ENCODE data around the gene SCARF1. TPM values are rescaled to one million over a fixed set of nuclear protein-coding genes. Genes with fewer than 3 reads are reported as not detected.
A peak's percentile ranks its signal among the peaks of the same experiment; 100 is the strongest.

Gene SCARF1
- total and polyA plus RNA-seq, 5 donors from 2014 or later: 0.49 to 1.5 TPM; not detected in 3

DNA sequence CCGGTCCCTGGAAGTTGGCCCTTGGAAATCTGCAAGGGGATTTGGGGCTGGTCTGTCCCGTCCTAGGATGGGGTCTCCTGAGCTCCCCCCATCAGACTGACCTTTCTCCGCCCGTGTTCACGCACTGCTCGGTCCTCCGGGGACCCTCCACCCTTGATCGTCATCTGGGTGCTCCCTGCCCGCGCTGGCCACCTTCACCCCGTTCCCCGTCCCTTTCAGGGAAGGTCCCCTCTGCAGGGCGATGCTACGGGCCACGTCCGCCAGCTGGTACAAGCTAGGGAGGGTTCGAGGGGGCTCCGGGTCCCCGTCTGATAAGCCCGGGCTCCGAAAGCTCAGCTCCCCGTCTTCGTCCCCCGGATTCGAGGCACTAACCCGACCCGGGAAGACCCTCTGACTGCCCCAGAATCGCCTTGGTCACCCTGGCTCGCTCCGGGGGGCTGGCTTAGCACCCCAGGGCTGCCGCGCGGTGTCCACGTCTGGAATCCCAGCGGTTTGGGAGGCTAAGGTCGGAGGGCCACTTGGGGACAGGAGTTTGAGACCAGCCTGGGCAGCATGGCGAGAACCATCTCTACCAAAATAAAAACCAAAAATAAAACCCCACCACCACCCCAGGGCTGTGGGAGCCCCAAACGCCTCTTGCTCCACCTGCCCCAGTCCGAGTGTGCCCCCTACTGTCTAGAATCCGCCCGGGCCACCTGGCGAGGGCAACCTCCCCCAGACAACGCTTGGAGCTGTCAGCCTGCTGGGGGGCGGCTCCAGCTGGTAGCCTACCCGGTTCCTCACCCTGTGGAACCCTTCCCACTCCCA lies 15.8 kb downstream of the SCARF1 start:
- peaks cover 6% of the 10 kb centered on the region for H3K27me3 ChIP-seq (ENCODE audit: control insufficient read depth, insufficient read depth, low read length)
- peaks cover 5% of the 10 kb centered on the region for H3K36me3 Mint-ChIP-seq
- peaks cover 16% of the 10 kb centered on the region for H3K27me3 Mint-ChIP-seq
- H3K4me3 ChIP-seq (ENCODE audit: low read depth, low read length): peak overlapping the region; percentile 13
- peaks cover 0 to 28% (median 12%) of the 10 kb centered on the region in 4 donors for H3K4me1 Mint-ChIP-seq
- H3K9me3 ChIP-seq (ENCODE audit: control insufficient read depth in 2 of 2, low read length in 2 of 2): no peaks in the 10 kb centered on the region
- peak overlapping the region; percentile 85 for H3K27ac ChIP-seq (ENCODE audit: insufficient read depth, low read length, poor library complexity, severe bottlenecking)
- no peaks in the 10 kb centered on the region for H3K36me3 ChIP-seq (ENCODE audit: control insufficient read depth, insufficient read depth, low read length)
- DNase-seq (peak; percentile 60 to 82 (median 72)), ATAC-seq (ENCODE audit: low read depth in 2 of 2) (peak; percentile 16 to 29)
- peaks cover 29% of the 10 kb centered on the region for H3K4me1 ChIP-seq (ENCODE audit: control insufficient read depth, insufficient read depth, low read length, poor library complexity, severe bottlenecking)
- no peaks in the 10 kb centered on the region for H3K9me3 Mint-ChIP-seq
- peak overlapping the region; percentile 89 to 97 (median 92) for H3K4me3 Mint-ChIP-seq
- peak overlapping the region; percentile 73 to 93 (median 89) for H3K27ac Mint-ChIP-seq

DNA sequence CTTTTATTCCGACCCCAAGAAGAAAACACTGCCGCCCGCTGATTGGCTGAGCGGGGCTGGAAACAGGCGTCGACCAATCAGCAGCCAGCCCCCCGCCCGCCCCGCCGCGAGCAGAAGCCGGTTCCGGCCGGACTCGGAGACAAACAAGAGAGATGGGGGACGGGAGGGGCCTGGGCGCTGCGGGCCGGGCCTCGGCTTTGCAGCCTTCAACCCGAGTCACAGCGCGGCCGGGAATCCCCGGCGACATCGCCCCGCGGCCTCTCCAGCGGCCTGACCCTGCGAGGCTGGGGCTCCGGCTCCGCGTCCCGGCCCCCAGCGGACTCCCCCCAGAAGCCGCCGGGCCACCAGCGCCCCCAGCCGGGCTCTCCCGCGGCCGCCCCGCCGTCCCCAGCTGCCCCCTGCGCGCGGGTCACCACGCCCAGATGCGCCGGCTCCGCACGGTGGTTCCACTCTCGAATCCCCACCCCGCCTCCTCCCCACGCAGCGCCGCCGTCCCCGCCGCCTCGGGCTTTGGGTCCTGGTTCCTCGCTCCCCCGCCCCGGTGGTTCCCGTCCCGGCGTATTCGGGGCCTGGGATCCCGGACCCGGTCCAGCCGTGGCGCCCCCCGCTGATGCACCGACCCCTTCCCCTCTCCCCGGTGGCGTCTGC lies 16.6 kb downstream of the SCARF1 start:
- Histone ChIP-seq H3K27me3 (ENCODE audit: control insufficient read depth, insufficient read depth, low read length) (peaks cover 6% of the 10 kb centered on the region), H3K4me3 (ENCODE audit: low read depth, low read length) (peak overlapping the region; percentile 13), H3K36me3 (ENCODE audit: control insufficient read depth, insufficient read depth, low read length) (no peaks in the 10 kb centered on the region), H3K9me3 (ENCODE audit: control insufficient read depth in 2 of 2, low read length in 2 of 2) (no peaks in the 10 kb centered on the region), H3K4me1 (ENCODE audit: control insufficient read depth, insufficient read depth, low read length, poor library complexity, severe bottlenecking) (peaks cover 29% of the 10 kb centered on the region), H3K27ac (ENCODE audit: insufficient read depth, low read length, poor library complexity, severe bottlenecking) (peak overlapping the region; percentile 85)
- ATAC-seq (ENCODE audit: low read depth in 2 of 2) (peak; percentile 78 to 80), DNase-seq (peak; percentile 86 to 94 (median 89))
- H3K9me3 Mint-ChIP-seq: no peaks in the 10 kb centered on the region
- peaks cover 5% of the 10 kb centered on the region for H3K36me3 Mint-ChIP-seq
- peaks cover 16% of the 10 kb centered on the region for H3K27me3 Mint-ChIP-seq
- H3K4me3 Mint-ChIP-seq: peak overlapping the region; percentile 92 to 100 (median 96)
- peak overlapping the region; percentile 94 to 96 (median 95) for H3K27ac Mint-ChIP-seq
- peaks cover 0 to 28% (median 12%) of the 10 kb centered on the region in 4 donors for H3K4me1 Mint-ChIP-seq

DNA sequence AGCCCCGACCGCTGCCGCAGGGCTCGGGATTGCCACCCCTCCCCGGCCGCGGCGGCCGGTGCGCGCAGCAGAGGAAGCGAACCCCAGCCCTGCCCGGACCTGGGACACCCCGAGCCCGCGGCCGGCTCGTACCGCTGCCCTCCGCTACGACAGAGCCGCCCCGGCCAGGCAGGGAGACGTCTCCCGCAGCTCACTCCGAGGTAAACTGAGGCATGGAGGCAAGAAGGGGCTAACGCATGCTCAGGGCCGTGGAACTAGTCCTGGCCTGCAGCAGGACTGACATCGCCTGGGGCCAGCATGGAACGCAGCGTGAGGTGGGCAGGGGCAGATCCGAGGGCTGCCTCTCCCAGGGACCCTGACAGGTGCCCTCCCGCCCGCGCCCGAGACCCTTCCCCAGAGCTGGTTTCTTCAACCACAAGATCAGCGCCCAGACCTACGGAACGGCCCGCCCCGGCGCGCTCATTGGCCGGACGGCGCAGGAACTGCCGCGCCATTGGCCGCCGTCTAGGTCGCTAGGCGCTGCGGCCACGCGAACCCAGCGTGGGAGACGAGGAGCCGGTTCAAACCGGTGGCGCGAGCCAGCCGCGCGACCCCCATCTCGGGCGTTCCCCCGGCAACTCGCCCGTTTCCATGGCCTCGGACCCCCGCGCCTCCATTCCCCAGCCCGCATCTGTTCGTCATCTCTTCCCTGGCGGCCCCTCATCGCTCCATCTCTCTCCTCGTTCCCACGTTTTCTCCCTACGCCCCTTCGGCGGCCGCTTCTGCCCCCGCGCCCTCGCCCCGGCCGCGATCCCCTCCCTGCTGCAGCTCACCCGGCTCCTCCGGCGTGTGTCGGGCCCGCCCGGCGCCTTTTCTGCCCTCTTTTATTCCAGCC lies 17.3 kb downstream of the SCARF1 start, which contains the start of gene SLC43A2:
Gene SLC43A2 (minus strand): TSS at position 853 of the 874 bp plus-strand sequence. CDS start 960 bp downstream, outside the sequence.
- peaks cover 6% of the 10 kb centered on the region for H3K27me3 ChIP-seq (ENCODE audit: control insufficient read depth, insufficient read depth, low read length)
- Mint-ChIP-seq H3K9me3 (no peaks in the 10 kb centered on the region), H3K4me1 (peaks cover 0 to 28% (median 12%) of the 10 kb centered on the region in 4 donors), H3K4me3 (peak within 1 kb of the TSS; percentile 92 to 100 (median 96)), H3K27ac (peak within 1 kb of the TSS; percentile 94 to 96 (median 95)), H3K36me3 (peaks cover 5% of the 10 kb centered on the region), H3K27me3 (peaks cover 16% of the 10 kb centered on the region)
- no peaks in the 10 kb centered on the region for H3K9me3 ChIP-seq (ENCODE audit: control insufficient read depth in 2 of 2, low read length in 2 of 2)
- H3K4me1 ChIP-seq (ENCODE audit: control insufficient read depth, insufficient read depth, low read length, poor library complexity, severe bottlenecking): peaks cover 29% of the 10 kb centered on the region
- H3K4me3 ChIP-seq (ENCODE audit: low read depth, low read length): peak within 1 kb of the TSS; percentile 32
- ATAC-seq (ENCODE audit: low read depth in 2 of 2) (peak; percentile 74 to 77), DNase-seq (peak; percentile 66 to 87 (median 81))
- H3K36me3 ChIP-seq (ENCODE audit: control insufficient read depth, insufficient read depth, low read length): no peaks in the 10 kb centered on the region
- peak within 1 kb of the TSS; percentile 85 for H3K27ac ChIP-seq (ENCODE audit: insufficient read depth, low read length, poor library complexity, severe bottlenecking)

DNA sequence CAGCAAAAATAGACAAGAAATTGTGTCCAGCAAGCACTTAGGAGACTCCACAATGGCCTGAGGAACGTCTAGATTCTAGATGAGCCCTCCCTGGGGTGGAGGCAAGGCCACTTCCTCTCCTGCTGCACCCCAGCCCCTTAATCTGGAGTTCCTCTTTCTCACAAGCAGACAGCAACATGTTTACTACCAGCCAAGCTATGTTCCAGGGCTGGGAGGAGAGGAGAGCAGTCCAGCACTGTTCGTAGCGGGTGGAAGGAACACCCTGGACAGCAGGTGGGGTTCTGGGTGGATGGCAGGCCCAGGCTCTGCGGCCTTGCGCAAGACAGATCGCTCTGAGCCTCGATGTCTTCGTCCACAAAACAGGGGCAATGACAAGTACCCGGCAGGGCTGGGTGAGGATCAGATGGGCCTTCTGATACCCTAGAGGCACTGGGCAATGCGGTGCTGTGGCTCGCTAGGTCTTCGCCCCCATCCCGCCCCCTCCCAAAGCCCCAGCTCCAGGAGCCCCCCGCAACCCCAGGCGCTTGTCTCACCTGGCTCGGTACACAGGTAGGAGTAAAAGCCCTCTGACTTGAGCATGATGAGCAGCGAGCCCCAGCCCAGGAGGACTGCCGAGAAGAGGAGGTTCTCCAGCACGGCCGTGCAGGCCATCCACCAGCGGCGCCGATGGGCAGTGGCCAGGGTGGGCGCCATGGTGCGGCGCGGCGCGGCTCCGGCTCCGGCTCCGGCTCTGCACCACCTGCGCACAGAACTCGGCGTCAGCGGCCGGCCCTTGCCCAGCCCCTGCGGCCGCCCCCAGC lies 18.1 kb downstream of the SCARF1 start:
- Histone ChIP-seq H3K36me3 (ENCODE audit: control insufficient read depth, insufficient read depth, low read length) (no peaks in the 10 kb centered on the region), H3K27me3 (ENCODE audit: control insufficient read depth, insufficient read depth, low read length) (peaks cover 6% of the 10 kb centered on the region), H3K27ac (ENCODE audit: insufficient read depth, low read length, poor library complexity, severe bottlenecking) (no peak overlapping the region), H3K4me1 (ENCODE audit: control insufficient read depth, insufficient read depth, low read length, poor library complexity, severe bottlenecking) (peaks cover 29% of the 10 kb centered on the region), H3K4me3 (ENCODE audit: low read depth, low read length) (peak overlapping the region; percentile 52), H3K9me3 (ENCODE audit: control insufficient read depth in 2 of 2, low read length in 2 of 2) (no peaks in the 10 kb centered on the region)
- ATAC-seq (ENCODE audit: low read depth in 2 of 2) (no peak), DNase-seq (peak in 1 of 3 donors; percentile 54)
- Mint-ChIP-seq H3K4me3 (peak overlapping the region; percentile 83 to 94 (median 90)), H3K9me3 (no peaks in the 10 kb centered on the region), H3K36me3 (peaks cover 5% of the 10 kb centered on the region), H3K4me1 (peaks cover 0 to 28% (median 12%) of the 10 kb centered on the region in 4 donors), H3K27ac (peak overlapping the region; percentile 76 to 94 (median 79)), H3K27me3 (peaks cover 16% of the 10 kb centered on the region)

DNA sequence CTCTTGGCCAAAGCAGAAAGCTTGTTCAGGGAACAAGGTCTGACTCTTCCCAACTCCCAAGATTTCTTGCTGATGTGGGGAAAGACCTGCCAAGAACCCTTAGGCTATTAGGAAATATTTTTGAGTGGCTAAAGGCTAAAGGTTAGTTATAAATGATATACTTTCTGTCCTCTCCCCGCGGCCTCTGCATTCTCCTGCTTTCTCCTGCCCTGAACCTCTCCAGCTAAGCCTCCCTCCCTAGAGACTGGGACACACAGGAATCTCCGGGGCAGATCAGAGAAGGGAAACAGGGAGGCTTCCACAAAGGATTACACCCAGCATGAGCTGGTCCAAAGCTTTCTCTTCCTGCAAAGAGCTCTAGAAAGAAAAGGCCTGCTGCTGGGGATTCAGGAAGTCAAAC lies 19.2 kb downstream of the SCARF1 start:
- Histone ChIP-seq H3K27me3 (ENCODE audit: control insufficient read depth, insufficient read depth, low read length) (peaks cover 6% of the 10 kb centered on the region), H3K27ac (ENCODE audit: insufficient read depth, low read length, poor library complexity, severe bottlenecking) (no peak overlapping the region), H3K4me1 (ENCODE audit: control insufficient read depth, insufficient read depth, low read length, poor library complexity, severe bottlenecking) (peaks cover 29% of the 10 kb centered on the region), H3K4me3 (ENCODE audit: low read depth, low read length) (no peak overlapping the region), H3K9me3 (ENCODE audit: control insufficient read depth in 2 of 2, low read length in 2 of 2) (no peaks in the 10 kb centered on the region), H3K36me3 (ENCODE audit: control insufficient read depth, insufficient read depth, low read length) (no peaks in the 10 kb centered on the region)
- peaks cover 0 to 28% (median 12%) of the 10 kb centered on the region in 4 donors for H3K4me1 Mint-ChIP-seq
- H3K36me3 Mint-ChIP-seq: peaks cover 5% of the 10 kb centered on the region
- H3K9me3 Mint-ChIP-seq: no peaks in the 10 kb centered on the region
- peaks cover 16% of the 10 kb centered on the region for H3K27me3 Mint-ChIP-seq
- DNase-seq (no peak), ATAC-seq (ENCODE audit: low read depth in 2 of 2) (no peak)
- H3K27ac Mint-ChIP-seq: peak overlapping the region; percentile 58 to 79 (median 76)
- H3K4me3 Mint-ChIP-seq: peak overlapping the region; percentile 59 to 94 (median 90)

DNA sequence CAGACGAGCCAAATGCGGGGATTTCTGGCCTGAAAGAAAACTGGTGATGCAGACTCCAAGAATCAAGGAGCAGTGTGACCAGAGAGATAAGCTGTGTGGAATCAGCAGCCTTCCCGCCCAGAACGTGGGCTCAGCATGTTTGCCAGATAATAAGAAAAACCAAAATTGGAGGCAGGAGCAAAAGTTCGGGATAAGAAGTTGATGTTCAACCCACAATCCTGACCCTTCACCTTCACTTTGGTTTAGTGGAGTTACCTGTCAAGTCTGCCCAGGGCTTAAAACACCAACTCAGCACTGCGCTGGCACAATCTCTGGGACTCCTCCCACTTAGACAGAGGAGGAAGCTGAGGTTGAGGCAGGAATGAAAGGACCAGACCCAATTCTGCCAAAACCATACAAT lies 20.0 kb downstream of the SCARF1 start:
- H3K27ac ChIP-seq (ENCODE audit: insufficient read depth, low read length, poor library complexity, severe bottlenecking): no peak overlapping the region
- H3K9me3 ChIP-seq (ENCODE audit: control insufficient read depth in 2 of 2, low read length in 2 of 2): no peaks in the 10 kb centered on the region
- no peak overlapping the region for H3K27ac Mint-ChIP-seq
- peaks cover 0 to 28% (median 12%) of the 10 kb centered on the region in 4 donors for H3K4me1 Mint-ChIP-seq
- no peaks in the 10 kb centered on the region for H3K36me3 ChIP-seq (ENCODE audit: control insufficient read depth, insufficient read depth, low read length)
- no peak overlapping the region for H3K4me3 ChIP-seq (ENCODE audit: low read depth, low read length)
- ATAC-seq (ENCODE audit: low read depth in 2 of 2): no peak
- DNase-seq: no peak
- H3K27me3 ChIP-seq (ENCODE audit: control insufficient read depth, insufficient read depth, low read length): peaks cover 6% of the 10 kb centered on the region
- H3K9me3 Mint-ChIP-seq: no peaks in the 10 kb centered on the region
- peak overlapping the region in 2 of 4 donors; percentile 28 to 94 for H3K4me3 Mint-ChIP-seq
- peaks cover 5% of the 10 kb centered on the region for H3K36me3 Mint-ChIP-seq
- peaks cover 16% of the 10 kb centered on the region for H3K27me3 Mint-ChIP-seq
- peaks cover 29% of the 10 kb centered on the region for H3K4me1 ChIP-seq (ENCODE audit: control insufficient read depth, insufficient read depth, low read length, poor library complexity, severe bottlenecking)

All from CD4-positive, CD25-positive, alpha-beta regulatory T cell (primary cell).